PFSK-1 (cell line): Measurements from ENCODE around the gene NHLRC4.

ENCODE experiments used
- FOXP2 ChIP-seq: optimal IDR thresholded peaks from 2 replicates; pipeline ENCODE3; 2011; ENCODE audit warnings: borderline replicate concordance, control low read depth, inconsistent platforms; ENCODE audit not compliant: insufficient read depth; ENCODE audit errors: extremely low read length, extremely low read depth
- POLR2AphosphoS5 ChIP-seq: IDR thresholded peaks from 2 replicates; pipeline ENCODE4 v1.6.1; 2012; ENCODE audit warnings: low read depth, mild to moderate bottlenecking, control low read depth, low read length, moderate library complexity
- SIN3A ChIP-seq: IDR thresholded peaks from 2 replicates; pipeline ENCODE4 v1.6.1; 2012; ENCODE audit warnings: mild to moderate bottlenecking, low read length, moderate library complexity, borderline replicate concordance; ENCODE audit not compliant: insufficient read depth
- TAF1 ChIP-seq: IDR thresholded peaks from 2 replicates; pipeline ENCODE4 v1.6.1; 2012; ENCODE audit warnings: low read length, control low read depth, borderline replicate concordance; ENCODE audit not compliant: insufficient read depth
- TF ChIP-seq, protein P1 (sequence below), 2 experiments: IDR thresholded peaks; 2 replicates each; pipeline versions ENCODE4 v1.6.1 to v1.8.0; 2011 to 2012; ENCODE audit warnings: low read depth in 2 of 2, low read length in 2 of 2, control low read depth in 1 of 2, inconsistent platforms in 1 of 2, mild to moderate bottlenecking in 1 of 2, moderate library complexity in 1 of 2; ENCODE audit not compliant: insufficient read depth in 1 of 2

The NHLRC4 gene

GRCh38 chr16:520847-521246 lies 46.0 kb upstream of the NHLRC4 start:
- TF ChIP-seq POLR2AphosphoS5, result no peak
- no peak for TF ChIP-seq TAF1
- no peak for TF ChIP-seq SIN3A
- TF ChIP-seq, protein P1, sequence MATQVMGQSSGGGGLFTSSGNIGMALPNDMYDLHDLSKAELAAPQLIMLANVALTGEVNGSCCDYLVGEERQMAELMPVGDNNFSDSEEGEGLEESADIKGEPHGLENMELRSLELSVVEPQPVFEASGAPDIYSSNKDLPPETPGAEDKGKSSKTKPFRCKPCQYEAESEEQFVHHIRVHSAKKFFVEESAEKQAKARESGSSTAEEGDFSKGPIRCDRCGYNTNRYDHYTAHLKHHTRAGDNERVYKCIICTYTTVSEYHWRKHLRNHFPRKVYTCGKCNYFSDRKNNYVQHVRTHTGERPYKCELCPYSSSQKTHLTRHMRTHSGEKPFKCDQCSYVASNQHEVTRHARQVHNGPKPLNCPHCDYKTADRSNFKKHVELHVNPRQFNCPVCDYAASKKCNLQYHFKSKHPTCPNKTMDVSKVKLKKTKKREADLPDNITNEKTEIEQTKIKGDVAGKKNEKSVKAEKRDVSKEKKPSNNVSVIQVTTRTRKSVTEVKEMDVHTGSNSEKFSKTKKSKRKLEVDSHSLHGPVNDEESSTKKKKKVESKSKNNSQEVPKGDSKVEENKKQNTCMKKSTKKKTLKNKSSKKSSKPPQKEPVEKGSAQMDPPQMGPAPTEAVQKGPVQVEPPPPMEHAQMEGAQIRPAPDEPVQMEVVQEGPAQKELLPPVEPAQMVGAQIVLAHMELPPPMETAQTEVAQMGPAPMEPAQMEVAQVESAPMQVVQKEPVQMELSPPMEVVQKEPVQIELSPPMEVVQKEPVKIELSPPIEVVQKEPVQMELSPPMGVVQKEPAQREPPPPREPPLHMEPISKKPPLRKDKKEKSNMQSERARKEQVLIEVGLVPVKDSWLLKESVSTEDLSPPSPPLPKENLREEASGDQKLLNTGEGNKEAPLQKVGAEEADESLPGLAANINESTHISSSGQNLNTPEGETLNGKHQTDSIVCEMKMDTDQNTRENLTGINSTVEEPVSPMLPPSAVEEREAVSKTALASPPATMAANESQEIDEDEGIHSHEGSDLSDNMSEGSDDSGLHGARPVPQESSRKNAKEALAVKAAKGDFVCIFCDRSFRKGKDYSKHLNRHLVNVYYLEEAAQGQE (IDR thresholded peaks at IDR 0.05; ENCODE audit: insufficient read depth in 1 of 2, low read depth in 2 of 2, low read length in 2 of 2), result no peak
- no peak for TF ChIP-seq FOXP2

GRCh38 chr16:521381-522210 lies 45.2 kb upstream of the NHLRC4 start:
- TF ChIP-seq POLR2AphosphoS5 (no peak), TAF1 (no peak), SIN3A (no peak), FOXP2 (no peak)
- TF ChIP-seq, protein P1 (IDR thresholded peaks at IDR 0.05; ENCODE audit: insufficient read depth in 1 of 2, low read depth in 2 of 2, low read length in 2 of 2), result no peak

GRCh38 chr16:522320-523096 lies 44.3 kb upstream of the NHLRC4 start:
- no peak for TF ChIP-seq POLR2AphosphoS5

- no peak for TF ChIP-seq TAF1
- 0 out of 2 replicates have a peak, but pooled peaks have one; percentile 5 for TF ChIP-seq POLR2AphosphoS5
Measured at GRCh38 chr16:523097-523741, 43.6 kb upstream of the NHLRC4 start.

GRCh38 chr16:524274-525040 lies 42.3 kb upstream of the NHLRC4 start:
- TF ChIP-seq TAF1 (no peak), POLR2AphosphoS5 (peak; percentile 46; the same call in 1 of the 2 replicates), SIN3A (no peak), FOXP2 (no peak)
- TF ChIP-seq, protein P1 (IDR thresholded peaks at IDR 0.05; ENCODE audit: insufficient read depth in 1 of 2, low read depth in 2 of 2, low read length in 2 of 2), result no peak
